K562 (cell line): ENCODE measurements around the gene SLC26A8. TPM values are rescaled to one million over a fixed set of nuclear protein-coding genes. Genes with fewer than 3 reads are reported as not detected.
"Not testable (repeated sequence)": the region's sequence is repeated elsewhere in the genome, so short reads cannot be mapped to it uniquely, and the experiment has no call there.

ENCODE experiments used
- ATAC-seq: fragments of 200-7000 bp; cut with Tn5 transposase; 3 replicates; pipeline ENCODE4 v1.9.1; 2020; ENCODE audit warnings: moderate library complexity
- BruUV-seq: library from RNA; stranded (reverse); fragments of 400-500 nt; replicated peaks from 2 replicates; lab custom pipeline; 2021; lab: Mats Ljungman, UMichigan
- CTCF ChIA-PET: fragments of 300-600 bp; formaldehyde crosslinking; extraction: SDS; loops from one replicate; lab custom pipeline; 2021; ENCODE audit warnings: low intra/inter-chr PET ratio; lab: Yijun Ruan, JAX
- POLR2A ChIA-PET: fragments of 300-600, 350-650 bp; sonication (Branson Sonifier 250); formaldehyde crosslinking; extraction: SDS; loops from one replicate; lab custom pipeline; 2021; ENCODE audit warnings: antibody characterized with exemption, inconsistent platforms; lab: Yijun Ruan, JAX
- DNase-seq, 4 experiments: peaks; one replicate each; pipeline versions ENCODE4 v3.0.0 to v3.0.0-alpha.2; 2011 to 2018; ENCODE audit warnings: low spot score in 3 of 4, mixed read lengths in 3 of 4; ENCODE audit errors: extremely low read depth in 1 of 4
- FAIRE-seq: peaks from 2 replicates; lab custom pipeline; 2011; peaks lifted over from hg19 to GRCh38; lab: Jason Lieb, UNC
- H2AFZ ChIP-seq: 2 replicates; pipeline ENCODE4 v1.6.0; 2011; ENCODE audit warnings: low read depth, low read length, control low read depth, inconsistent platforms
- H3K27ac ChIP-seq: fragments of 200-600 bp; 3 replicates; pipeline ENCODE4 v1.8.0; 2011; ENCODE audit warnings: low read depth, mild to moderate bottlenecking, control low read depth, inconsistent platforms, low read length, moderate library complexity, mixed read lengths; ENCODE audit errors: extremely low read depth
- H3K27me3 ChIP-seq, 2 experiments: fragments of 300-600 bp in 1 of 2; 2 replicates in 1 of 2; 3 replicates in 1 of 2; pipeline versions ENCODE4 v1.6.0 to v1.8.0; 2011; ENCODE audit warnings: inconsistent platforms in 2 of 2, low read length in 2 of 2, mild to moderate bottlenecking in 1 of 2, mixed read lengths in 1 of 2, moderate library complexity in 1 of 2; ENCODE audit not compliant: control insufficient read depth in 2 of 2, insufficient read depth in 2 of 2
- H3K36me3 ChIP-seq: fragments of 300-600 bp; 3 replicates; pipeline ENCODE4 v1.8.0; 2011; ENCODE audit warnings: mild to moderate bottlenecking, low read length, inconsistent platforms; ENCODE audit not compliant: control insufficient read depth, insufficient read depth
- H3K4me1 ChIP-seq, 2 experiments: fragments of 200-600 bp in 1 of 2; replicated peaks in 1 of 2; 2 replicates in 1 of 2; 3 replicates in 1 of 2; pipeline versions ENCODE4 v1.5.1 to v1.8.0; 2011; ENCODE audit warnings: inconsistent platforms in 2 of 2, low read length in 2 of 2, mild to moderate bottlenecking in 1 of 2, mixed read lengths in 1 of 2, moderate library complexity in 1 of 2; ENCODE audit not compliant: control insufficient read depth in 2 of 2, insufficient read depth in 2 of 2
- H3K4me2 ChIP-seq: 2 replicates; pipeline ENCODE4 v1.6.1; 2011; ENCODE audit warnings: low read length, control low read depth, inconsistent platforms, mixed read lengths; ENCODE audit not compliant: insufficient read depth
- H3K4me3 ChIP-seq: fragments of 200-600 bp; sonication (generic), shearing (Covaris generic); 2 replicates; pipeline ENCODE4 v1.5.1; 2016; ENCODE audit warnings: control low read depth, inconsistent platforms
- H3K79me2 ChIP-seq: fragments of 200-600 bp; 3 replicates; pipeline ENCODE4 v1.8.0; 2011; ENCODE audit warnings: low read length, inconsistent platforms; ENCODE audit not compliant: control insufficient read depth, insufficient read depth
- H3K9ac ChIP-seq, 2 experiments: 2 replicates each; pipeline versions ENCODE4 v1.6.0 to v1.6.1; 2011; ENCODE audit warnings: low read depth in 2 of 2, low read length in 2 of 2, control low read depth in 1 of 2, inconsistent platforms in 1 of 2, mild to moderate bottlenecking in 1 of 2, mixed read lengths in 1 of 2; ENCODE audit not compliant: insufficient read depth in 1 of 2
- H3K9me1 ChIP-seq: one replicate; pipeline ENCODE4 v1.6.0; 2011; ENCODE audit warnings: inconsistent platforms, mild to moderate bottlenecking, low read length, moderate library complexity; ENCODE audit not compliant: control insufficient read depth, insufficient read depth
- H3K9me3 ChIP-seq: replicated peaks from 2 replicates; pipeline ENCODE4 v1.5.1; 2011; ENCODE audit warnings: low read depth, low read length, inconsistent platforms; ENCODE audit not compliant: control insufficient read depth, insufficient read depth
- H4K20me1 ChIP-seq: replicated peaks from 2 replicates; pipeline ENCODE4 v1.6.1; 2011; ENCODE audit warnings: low read length, inconsistent platforms, mixed read lengths; ENCODE audit not compliant: control insufficient read depth, insufficient read depth
- ATF7 ChIP-seq: fragments of 450-650 bp; IDR thresholded peaks from 2 replicates; pipeline ENCODE4 v1.7.1; 2014; ENCODE audit warnings: mild to moderate bottlenecking, moderate library complexity
- EGR1 ChIP-seq: fragments of 450-650 bp; conservative IDR thresholded peaks from 2 replicates; pipeline ENCODE4 v1.6.1; 2017; ENCODE audit warnings: mild to moderate bottlenecking
- ZNF197 ChIP-seq: fragments of 200-800 bp; sonication (Bioruptor generic); IDR thresholded peaks from 2 replicates; pipeline ENCODE4 v1.6.1; 2016; ENCODE audit warnings: low read depth, missing genetic modification characterization, missing compliant biosample characterization
- WGBS: fragments of 100-300 bp; shearing (Covaris generic); methylation state at CpG from one replicate; pipeline ENCODE4 v1.1.6; 2016; ENCODE audit warnings: low coverage, mixed read lengths; ENCODE audit not compliant: insufficient coverage; ENCODE audit errors: missing lambda C conversion rate; 5-methylcytosine and 5-hydroxymethylcytosine counted together
- in situ Hi-C: fragments of 300-500 bp; cut with MboI; formaldehyde crosslinking; loops from 4 replicates; pipeline ENCODE4 v1.15.0; 2018; ENCODE audit warnings: inconsistent platforms, mixed read lengths
- intact Hi-C: fragments of 100-400 bp; cut with micrococcal nuclease; formaldehyde crosslinking; loops from 2 replicates; pipeline ENCODE4 v1.14.2; 2022
- polyA plus RNA-seq, 8 experiments: library from polyadenylated mRNA; depleted of rRNA in 4 of 8; stranded (reverse) in 5 of 8; unstranded in 3 of 8; fragments of >200 nt; fragmentation: Nextera tagmentation in 2 of 8; fragmentation: Illumina TruSeq in 1 of 8; extraction: Ambion mirVana in 2 of 8; extraction: Trizol in 1 of 8; gene quantifications; 2 replicates each; pipeline versions ENCODE4 v1.2.1 to v1.2.3, GENCODE V29; 2011 to 2014; ENCODE audit warnings: inconsistent platforms in 1 of 8, missing spikeins in 1 of 8
- total RNA-seq, 7 experiments: library from RNA; depleted of rRNA in 6 of 7; stranded (reverse); fragments of >200 nt in 6 of 7; fragmentation: Illumina TruSeq in 2 of 7; extraction: Trizol in 2 of 7; gene quantifications; 2 replicates each; pipeline versions ENCODE4 v1.2.1 to v1.2.3, GENCODE V29; 2011 to 2021; ENCODE audit warnings: low replicate concordance in 1 of 7
- TF ChIP-seq, protein P1 (sequence below): sonication (generic); formaldehyde crosslinking; IDR thresholded peaks from 2 replicates; pipeline ENCODE4 v1.8.1; 2023; ENCODE audit warnings: mild to moderate bottlenecking, missing genetic modification reagents

SLC26A8 gene
- total and polyA plus RNA-seq, 9 of the 15 experiments (the other 6 are each of a cell fraction or from before 2014, with no cell fraction given): not detected

DNA sequence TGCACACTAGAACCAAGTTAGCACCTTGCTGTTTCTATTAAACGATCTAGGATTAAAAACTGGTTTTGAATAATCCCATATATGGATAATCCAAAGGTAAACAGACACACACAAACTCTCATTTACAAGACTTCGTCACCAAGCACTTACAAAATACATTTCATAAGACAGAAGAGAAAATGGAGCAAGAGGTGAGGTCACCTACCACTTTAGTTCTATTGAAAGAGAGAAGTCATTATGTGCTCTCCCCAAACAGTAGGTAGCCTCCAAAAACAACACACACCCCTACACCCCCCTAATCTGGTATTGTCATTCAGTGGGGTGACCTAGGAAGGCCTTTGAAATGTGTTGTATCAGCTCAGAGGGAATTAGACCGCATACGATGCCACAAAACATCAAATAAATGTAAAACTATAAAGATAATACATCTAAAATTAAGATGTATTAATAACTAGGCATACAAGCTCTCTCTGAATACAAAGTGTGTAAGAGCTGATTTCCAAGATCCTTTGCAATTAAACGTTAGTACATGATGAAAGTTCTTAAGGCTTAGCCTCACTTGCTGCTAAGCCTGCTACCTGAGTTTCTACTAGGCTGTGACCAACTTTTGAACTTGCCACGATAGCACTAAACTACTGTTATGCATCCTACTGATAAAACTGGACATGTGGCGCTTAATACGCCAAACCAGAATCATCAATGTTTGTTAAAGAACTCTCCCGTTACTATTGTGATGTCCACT, 105.2 kb downstream of the SLC26A8 start (continued):
- TF ChIP-seq, protein P1, sequence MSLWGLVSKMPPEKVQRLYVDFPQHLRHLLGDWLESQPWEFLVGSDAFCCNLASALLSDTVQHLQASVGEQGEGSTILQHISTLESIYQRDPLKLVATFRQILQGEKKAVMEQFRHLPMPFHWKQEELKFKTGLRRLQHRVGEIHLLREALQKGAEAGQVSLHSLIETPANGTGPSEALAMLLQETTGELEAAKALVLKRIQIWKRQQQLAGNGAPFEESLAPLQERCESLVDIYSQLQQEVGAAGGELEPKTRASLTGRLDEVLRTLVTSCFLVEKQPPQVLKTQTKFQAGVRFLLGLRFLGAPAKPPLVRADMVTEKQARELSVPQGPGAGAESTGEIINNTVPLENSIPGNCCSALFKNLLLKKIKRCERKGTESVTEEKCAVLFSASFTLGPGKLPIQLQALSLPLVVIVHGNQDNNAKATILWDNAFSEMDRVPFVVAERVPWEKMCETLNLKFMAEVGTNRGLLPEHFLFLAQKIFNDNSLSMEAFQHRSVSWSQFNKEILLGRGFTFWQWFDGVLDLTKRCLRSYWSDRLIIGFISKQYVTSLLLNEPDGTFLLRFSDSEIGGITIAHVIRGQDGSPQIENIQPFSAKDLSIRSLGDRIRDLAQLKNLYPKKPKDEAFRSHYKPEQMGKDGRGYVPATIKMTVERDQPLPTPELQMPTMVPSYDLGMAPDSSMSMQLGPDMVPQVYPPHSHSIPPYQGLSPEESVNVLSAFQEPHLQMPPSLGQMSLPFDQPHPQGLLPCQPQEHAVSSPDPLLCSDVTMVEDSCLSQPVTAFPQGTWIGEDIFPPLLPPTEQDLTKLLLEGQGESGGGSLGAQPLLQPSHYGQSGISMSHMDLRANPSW (CRISPR knock-in tag): no peak
- peak; percentile 35; the same call in 1 of the 2 replicates for TF ChIP-seq ATF7
- TF ChIP-seq ZNF197 (CRISPR knock-in tag): no peak
- TF ChIP-seq EGR1: no peak
- TF ChIP-seq, all 486 proteins: peak for 32

DNA sequence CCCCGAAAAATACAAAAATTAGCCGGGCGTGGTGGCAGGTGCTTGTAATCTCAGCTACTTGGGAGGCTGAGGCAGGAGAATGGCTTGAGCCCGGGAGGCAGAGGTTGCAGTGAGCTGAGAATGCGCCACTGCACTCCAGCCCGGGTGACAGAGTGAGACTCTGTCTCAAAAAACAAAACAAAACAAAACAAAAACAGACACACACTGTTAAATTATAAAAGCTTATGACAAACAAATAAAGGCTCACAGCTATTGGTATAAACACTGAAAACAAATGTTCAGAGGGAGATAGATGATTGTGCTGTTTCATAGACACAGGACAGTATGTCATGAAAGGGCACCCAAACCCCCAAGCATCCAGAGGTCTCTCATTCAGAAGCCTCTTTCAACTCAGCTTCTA, 107.5 kb downstream of the SLC26A8 start:
- DNase-seq, H3K4me3 ChIP-seq, H3K9ac ChIP-seq, H3K4me1 ChIP-seq, intact Hi-C loops, H3K9me1 ChIP-seq, H3K27ac ChIP-seq, ATAC-seq, H2AFZ ChIP-seq, H3K27me3 ChIP-seq, in situ Hi-C loops, H3K9me3 ChIP-seq, CTCF ChIA-PET, FAIRE-seq, BruUV-seq, H3K4me2 ChIP-seq: not testable (repeated sequence)
- peaks cover 16% of the 10 kb centered on the region for H4K20me1 ChIP-seq
- 94% methylated on average over 6 of the region's 6 CpGs for WGBS
- H3K36me3 ChIP-seq: peaks cover 75% of the 10 kb centered on the region
- peaks cover 97% of the 10 kb centered on the region for H3K79me2 ChIP-seq
- POLR2A ChIA-PET: interaction anchor here (0.6 to 1.8 kb wide), 6 partner anchors 9 to 170 kb away, joined by 3 to 9 read pairs (median 4); partner anchors contain the start of gene MAPK14
